SK-N-MC (cell line): ENCODE data around the gene HOXD8.
A peak's percentile ranks its signal among the peaks of the same experiment; 100 is the strongest.

Source experiments
- EZH2 ChIP-seq: fragments of 200-600 bp; sonication (generic); IDR thresholded peaks from one replicate; pipeline ENCODE4 v1.6.1; 2017; ENCODE audit warnings: antibody characterized with exemption
- POLR2AphosphoS5 ChIP-seq: IDR thresholded peaks from 2 replicates; pipeline ENCODE4 v1.6.1; 2012; ENCODE audit warnings: mild to moderate bottlenecking, low read depth, low read length, borderline replicate concordance

DNA sequence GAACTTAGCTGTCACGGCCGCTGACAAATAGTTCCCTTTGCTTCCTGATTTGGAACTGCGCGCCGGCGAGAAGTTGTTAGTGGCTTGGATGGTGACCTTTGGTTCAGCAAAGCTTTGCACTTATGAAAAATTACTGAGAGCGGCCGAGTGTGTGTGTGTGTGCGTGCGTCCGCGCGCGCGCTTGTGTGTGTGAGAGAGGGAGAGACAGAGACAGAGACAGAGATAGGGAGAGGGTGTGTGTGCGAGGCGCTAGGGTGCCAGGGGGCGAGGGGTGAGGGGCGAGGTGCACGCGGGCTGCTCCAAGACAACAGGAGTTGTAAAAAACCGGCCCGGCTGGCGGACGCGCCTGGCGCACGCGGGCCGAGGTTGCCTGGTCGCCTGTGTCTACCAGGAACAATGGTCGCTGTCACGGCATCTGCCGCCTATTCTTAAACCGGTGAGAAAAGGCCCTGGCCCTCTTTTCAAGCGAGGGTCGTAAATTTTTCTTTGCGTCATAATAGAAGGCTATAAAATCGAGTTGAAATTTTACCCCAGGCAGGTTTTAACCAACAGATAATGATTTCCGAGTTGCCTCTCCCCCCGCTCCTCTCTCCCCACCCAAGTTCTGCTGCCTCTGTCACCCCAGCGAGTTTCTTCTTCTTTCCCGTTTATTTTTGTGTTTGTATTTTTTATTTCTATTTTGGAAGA, 28.1 kb downstream of the HOXD8 start:
- TF ChIP-seq EZH2 (no peak), POLR2AphosphoS5 (peak; percentile 36; the same call in 1 of the 2 replicates)
